ENCODE measurements around the gene RSPO4. TPM values are rescaled to one million over a fixed set of nuclear protein-coding genes. Genes with fewer than 3 reads are reported as not detected.
A peak's percentile ranks its signal among the peaks of the same experiment; 100 is the strongest.

Gene RSPO4
- total and polyA plus RNA-seq, 2 of the 13 experiments (the other 11 are each of a cell fraction or from before 2014, with no cell fraction given): not detected

GRCh38 chr20:972256-972655 lies 29.9 kb downstream of the RSPO4 start:
- no peak overlapping the region for H3K4me3 ChIP-seq (replicated peaks in 1 of 3; ENCODE audit: insufficient read depth in 1 of 3, low read depth in 2 of 3, low read length in 3 of 3)
- H3K9ac ChIP-seq (ENCODE audit: insufficient read depth, low read depth, low read length): no peak overlapping the region
- H3K4me1 ChIP-seq (ENCODE audit: insufficient read depth, low read length): no peaks in the 10 kb centered on the region
- DNase-seq (ENCODE audit: low spot score) (no peak), ATAC-seq (no peak), FAIRE-seq (no peak)
- no peaks in the 10 kb centered on the region for H3K79me2 ChIP-seq (ENCODE audit: insufficient read depth, low read length)
- TF ChIP-seq SP1 (IDR thresholded peaks at IDR 0.05): no peak
- no peak for TF ChIP-seq SP1 (CRISPR knock-in tag; IDR thresholded peaks at IDR 0.05)
- peak; percentile 43; the same call in 1 of the 2 replicates for TF ChIP-seq NFYB (CRISPR knock-in tag; IDR thresholded peaks at IDR 0.05)
- no peak overlapping the region for H2AFZ ChIP-seq (ENCODE audit: low read length)
- peaks cover 3 to 19% of the 10 kb centered on the region in 2 experiments; a peak in 2 of 5 replicates for H3K27me3 ChIP-seq (ENCODE audit: control insufficient read depth in 1 of 2, insufficient read depth in 2 of 2, low read length in 2 of 2)
- no peak overlapping the region for H3K27ac ChIP-seq (ENCODE audit: extremely low read length, insufficient read depth, low read length)
- in situ Hi-C loops (cut with HindIII; ENCODE audit: extremely low pct_ligation_motif_present, low pct_unique_long_range_greater_than_20kb) (no loop called here), intact Hi-C loops (cut with micrococcal nuclease; ENCODE audit: unreplicated experiment) (no loop called here)
- no peak overlapping the region for H3K4me2 ChIP-seq (ENCODE audit: low read depth, low read length)
- BruUV-seq (replicated peaks): no TSS peak
- ChIA-PET POLR2A (no interaction called here), CTCF (ENCODE audit: low intra/inter-chr PET ratio, low total read pairs) (no interaction called here)
- whole genome bisulfite sequencing (ENCODE audit: low lambda C conversion rate): 39% methylated on average over 9 of the region's 9 CpGs
- H3K36me3 ChIP-seq (replicated peaks in 1 of 2; ENCODE audit: control insufficient read depth in 1 of 2, insufficient read depth in 2 of 2, low read length in 2 of 2): no peaks in the 10 kb centered on the region
- H3K9me3 ChIP-seq (ENCODE audit: low read length): no peaks in the 10 kb centered on the region
- no peaks in the 10 kb centered on the region for H4K20me1 ChIP-seq (ENCODE audit: insufficient read depth, low read length)

GRCh38 chr20:971346-971745 lies 30.8 kb downstream of the RSPO4 start:
- Histone ChIP-seq H3K4me1 (ENCODE audit: insufficient read depth, low read length) (no peaks in the 10 kb centered on the region), H3K4me2 (ENCODE audit: low read depth, low read length) (no peak overlapping the region), H3K27ac (ENCODE audit: extremely low read length, insufficient read depth, low read length) (no peak overlapping the region), H3K4me3 (replicated peaks in 1 of 3; ENCODE audit: insufficient read depth in 1 of 3, low read depth in 2 of 3, low read length in 3 of 3) (no peak overlapping the region), H3K79me2 (ENCODE audit: insufficient read depth, low read length) (no peaks in the 10 kb centered on the region), H3K9me3 (ENCODE audit: low read length) (no peaks in the 10 kb centered on the region), H3K36me3 (replicated peaks in 1 of 2; ENCODE audit: control insufficient read depth in 1 of 2, insufficient read depth in 2 of 2, low read length in 2 of 2) (no peaks in the 10 kb centered on the region), H3K9ac (ENCODE audit: insufficient read depth, low read depth, low read length) (no peak overlapping the region), H4K20me1 (ENCODE audit: insufficient read depth, low read length) (no peaks in the 10 kb centered on the region), H2AFZ (ENCODE audit: low read length) (no peak overlapping the region), H3K27me3 (ENCODE audit: control insufficient read depth in 1 of 2, insufficient read depth in 2 of 2, low read length in 2 of 2) (peaks cover 3 to 20% of the 10 kb centered on the region in 2 experiments; a peak in 2 of 5 replicates)
- 4% methylated on average over 2 of the region's 2 CpGs for WGBS (ENCODE audit: low lambda C conversion rate)
- POLR2A ChIA-PET: no interaction called here
- TF ChIP-seq EP300 (IDR thresholded peaks at IDR 0.05; ENCODE audit: low read depth in 2 of 2, low read length in 2 of 2) (no peak), EP300 (CRISPR knock-in tag; IDR thresholded peaks at IDR 0.05; ENCODE audit: borderline replicate concordance) (no peak), ZNF816 (CRISPR knock-in tag; IDR thresholded peaks at IDR 0.05; ENCODE audit: borderline replicate concordance) (no peak), SNAPC4 (CRISPR knock-in tag; IDR thresholded peaks at IDR 0.05) (no peak), ZNF609 (CRISPR knock-in tag; IDR thresholded peaks at IDR 0.05; ENCODE audit: borderline replicate concordance) (no peak)
- ATAC-seq (no peak), DNase-seq (ENCODE audit: low spot score) (no peak), FAIRE-seq (no peak)
- intact Hi-C loops (cut with micrococcal nuclease; ENCODE audit: unreplicated experiment) (no loop called here), in situ Hi-C loops (cut with HindIII; ENCODE audit: extremely low pct_ligation_motif_present, low pct_unique_long_range_greater_than_20kb) (no loop called here)
- BruUV-seq (replicated peaks): no TSS peak
- CTCF ChIA-PET (ENCODE audit: low intra/inter-chr PET ratio, low total read pairs): no interaction called here
